AG09319 (cell line): ENCODE measurements around the gene CCDC85A.
"Not testable (repeated sequence)": the region's sequence is repeated elsewhere in the genome, so short reads cannot be mapped to it uniquely, and the experiment has no call there.

ENCODE experiments used
- DNase-seq: peaks from one replicate; pipeline ENCODE4 v3.0.0-alpha.2; 2010; ENCODE audit warnings: low read depth; ENCODE audit errors: extremely low read depth
- CTCF ChIP-seq: IDR thresholded peaks from 2 replicates; pipeline ENCODE4 v1.5.1; 2011; ENCODE audit warnings: low read depth, mild to moderate bottlenecking, inconsistent platforms, low read length, moderate library complexity

CCDC85A gene

GRCh38 chr2:56183643-56184499 is at the start of gene CCDC85A:
CCDC85A (plus strand) TSS chr2:56183990; CDS start chr2:56184625, 635 bp downstream.
- peak; percentile 87 for TF ChIP-seq CTCF
- DNase-seq = peak; percentile 30

- DNase-seq = no peak
- TF ChIP-seq CTCF = no peak
Measured at GRCh38 chr2:56134861-56135260, 48.9 kb upstream of the CCDC85A start.

GRCh38 chr2:56142497-56143061 is 41.2 kb upstream of the CCDC85A start:
- DNase-seq = not testable (repeated sequence)

- no peak for DNase-seq
- no peak for TF ChIP-seq CTCF
Measured at GRCh38 chr2:56147907-56148306, 35.9 kb upstream of the CCDC85A start.

- no peak for DNase-seq
- TF ChIP-seq CTCF = no peak
Measured at GRCh38 chr2:56148825-56149224, 35.0 kb upstream of the CCDC85A start.

GRCh38 chr2:56151841-56152240 is 31.9 kb upstream of the CCDC85A start:
- TF ChIP-seq CTCF = no peak
- DNase-seq = no peak

- no peak for TF ChIP-seq CTCF
- no peak for DNase-seq
Measured at GRCh38 chr2:56155188-56155587, 28.6 kb upstream of the CCDC85A start.

- not testable (repeated sequence) for DNase-seq
Measured at GRCh38 chr2:56159875-56160274, 23.9 kb upstream of the CCDC85A start.
